ENCODE data around the gene CRNN.

GRCh38 chr1:152442765-152443164, 28.7 kb upstream of the CRNN start:
- no peak for TF ChIP-seq POLR2A (IDR thresholded peaks at IDR 0.05; ENCODE audit: low read depth, low read length)
- no peak for TF ChIP-seq POLR2AphosphoS5 (IDR thresholded peaks at IDR 0.05; ENCODE audit: low read depth, low read length)
- TF ChIP-seq TAF1 (IDR thresholded peaks at IDR 0.05; ENCODE audit: borderline replicate concordance, low read depth, low read length) = no peak
